GM18909 (cell line): ENCODE results near the gene COL4A1.
"Not testable (repeated sequence)": the region's sequence is repeated elsewhere in the genome, so short reads cannot be mapped to it uniquely, and the experiment has no call there.

Experiments
- ATAC-seq: cut with Tn5 transposase; IDR thresholded peaks from one replicate; pipeline ENCODE4 v1.9.1; 2021; ENCODE audit warnings: mild to moderate bottlenecking; ENCODE audit not compliant: unreplicated experiment, poor library complexity

Gene COL4A1

DNA sequence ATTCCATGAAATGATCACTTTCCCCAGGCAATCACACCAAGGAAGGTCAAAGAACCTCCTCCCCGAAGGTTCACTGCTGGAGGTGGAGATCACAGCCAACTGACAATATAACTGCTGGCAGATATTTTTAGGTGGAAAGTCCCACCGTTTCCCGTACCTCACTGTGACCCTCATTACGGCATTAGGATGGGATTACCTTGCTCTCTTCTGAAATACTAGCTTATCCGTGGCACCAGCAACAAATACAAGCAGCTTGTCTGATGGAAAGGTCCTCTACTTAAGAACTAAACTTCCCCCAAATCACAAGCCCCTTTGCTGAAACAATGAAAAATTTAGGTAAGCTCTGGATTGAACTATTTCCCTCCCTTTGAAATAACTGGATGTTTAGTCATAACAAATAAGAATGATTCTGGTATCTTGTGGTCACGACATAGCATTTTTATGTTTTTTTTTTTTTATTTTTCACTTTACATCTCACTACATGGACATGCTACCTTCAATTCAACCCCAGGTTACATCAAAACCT, 178.9 kb downstream of the COL4A1 start:
- no peak for ATAC-seq

DNA sequence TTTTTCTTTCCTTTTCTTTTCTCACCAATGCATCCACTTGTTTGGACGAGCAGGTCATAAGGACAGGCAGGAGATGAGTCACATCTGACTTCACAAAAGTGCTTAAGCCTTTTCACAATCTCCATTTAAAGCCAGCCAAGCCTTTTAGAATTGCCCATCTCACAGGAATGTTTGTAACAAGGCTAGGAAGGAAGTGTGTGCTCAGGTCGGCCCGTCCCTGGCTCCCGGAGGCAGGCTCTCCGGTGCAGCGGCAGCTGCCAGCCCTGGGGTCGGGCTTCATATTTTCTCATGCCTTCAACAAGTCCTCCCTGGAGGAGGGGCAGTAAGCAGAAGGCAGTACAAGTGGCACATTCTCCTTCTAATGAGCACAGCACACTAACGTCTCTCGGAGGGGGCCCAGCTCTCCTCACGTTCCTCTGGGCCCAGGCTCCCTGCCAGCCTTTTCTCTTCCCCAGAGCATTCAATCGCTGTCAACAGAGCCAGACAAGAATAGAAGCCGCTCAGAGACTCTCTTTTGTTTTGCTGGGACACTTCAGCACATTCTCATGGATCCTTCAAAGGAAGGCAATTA, 180.5 kb downstream of the COL4A1 start:
- no peak for ATAC-seq

DNA sequence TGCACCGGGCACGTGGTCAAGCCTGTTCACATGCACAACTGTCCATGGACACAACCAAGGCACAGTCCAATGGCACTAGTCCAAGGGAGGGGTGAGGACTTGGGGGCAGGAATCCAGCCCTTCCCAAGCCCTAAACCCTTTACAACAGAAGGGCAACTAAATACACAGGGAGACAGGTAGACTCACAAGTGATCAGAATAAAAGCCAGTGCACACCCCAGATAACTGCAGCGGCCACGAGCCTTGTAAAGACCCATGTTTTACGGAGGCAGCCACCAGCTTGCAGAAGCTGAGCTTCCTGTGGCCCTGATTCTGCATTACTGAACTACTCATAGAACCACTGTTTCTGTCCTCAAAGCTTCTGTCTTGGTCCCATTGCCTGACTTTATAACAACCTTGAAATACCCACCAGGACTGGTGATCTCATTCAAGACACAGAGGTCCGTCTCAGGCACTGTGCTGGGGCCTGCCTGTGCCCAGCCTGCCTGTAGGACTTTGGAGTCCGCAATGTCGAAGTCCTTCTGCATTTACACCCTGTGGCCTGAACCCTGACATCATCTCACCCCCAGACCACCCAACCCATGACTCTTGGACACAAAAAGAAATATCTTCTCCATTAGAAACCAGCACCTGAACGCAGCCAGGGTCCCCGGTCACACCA, 181.2 kb downstream of the COL4A1 start:
- ATAC-seq: no peak

DNA sequence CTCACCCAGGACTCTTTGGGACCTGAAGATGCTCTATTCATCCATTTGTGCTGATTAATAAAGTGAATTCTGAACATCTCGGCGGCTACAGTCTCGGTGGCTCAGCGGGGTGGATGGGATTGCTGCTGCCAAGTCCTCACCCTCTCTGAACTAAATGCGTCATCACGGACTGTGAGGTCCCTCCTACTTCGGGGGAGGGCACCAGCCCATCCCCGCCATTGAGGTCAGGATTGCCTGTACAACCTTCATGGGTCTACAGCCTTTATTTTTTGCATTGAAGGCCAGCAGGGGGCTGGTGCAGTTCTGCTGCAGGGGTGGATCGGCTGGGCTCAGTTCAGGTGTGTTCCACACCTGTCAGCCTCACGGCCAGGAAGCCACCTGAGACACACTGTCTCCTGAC, 181.8 kb downstream of the COL4A1 start:
- no peak for ATAC-seq

DNA sequence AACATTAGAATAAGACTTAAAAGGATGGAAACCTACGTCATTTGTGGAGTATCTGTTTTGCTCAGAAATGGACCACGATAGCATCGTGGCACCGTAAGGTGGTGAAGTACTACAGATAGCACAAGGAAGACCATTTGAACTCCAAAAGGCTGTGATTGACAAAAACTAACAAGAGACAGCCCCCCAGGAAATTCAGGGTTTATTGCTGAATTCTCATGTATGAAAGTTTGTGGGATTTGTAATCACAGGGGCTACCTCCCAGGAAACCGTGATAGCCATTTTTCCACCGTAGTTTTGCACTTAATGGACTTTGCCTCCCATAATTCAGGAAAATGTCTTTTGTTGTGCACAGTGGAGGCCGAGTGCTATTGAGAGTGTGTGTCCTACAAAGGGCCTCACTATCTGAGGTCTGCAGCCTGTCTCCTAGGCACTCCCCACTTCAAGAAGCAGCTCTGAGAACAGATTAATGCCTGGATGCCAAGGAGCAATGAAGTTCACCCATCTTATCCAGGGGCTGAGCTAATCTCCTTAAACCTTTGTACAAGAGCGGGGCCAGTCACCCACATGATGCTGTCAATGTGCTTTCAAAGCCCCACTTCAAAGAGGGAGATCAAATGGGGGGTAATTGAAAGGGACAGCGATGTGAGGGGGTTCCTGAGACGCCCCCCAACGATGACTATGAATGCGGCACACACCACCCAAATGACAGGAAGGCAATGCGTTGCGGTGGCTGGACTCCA, 182.6 kb downstream of the COL4A1 start:
- ATAC-seq: no peak

DNA sequence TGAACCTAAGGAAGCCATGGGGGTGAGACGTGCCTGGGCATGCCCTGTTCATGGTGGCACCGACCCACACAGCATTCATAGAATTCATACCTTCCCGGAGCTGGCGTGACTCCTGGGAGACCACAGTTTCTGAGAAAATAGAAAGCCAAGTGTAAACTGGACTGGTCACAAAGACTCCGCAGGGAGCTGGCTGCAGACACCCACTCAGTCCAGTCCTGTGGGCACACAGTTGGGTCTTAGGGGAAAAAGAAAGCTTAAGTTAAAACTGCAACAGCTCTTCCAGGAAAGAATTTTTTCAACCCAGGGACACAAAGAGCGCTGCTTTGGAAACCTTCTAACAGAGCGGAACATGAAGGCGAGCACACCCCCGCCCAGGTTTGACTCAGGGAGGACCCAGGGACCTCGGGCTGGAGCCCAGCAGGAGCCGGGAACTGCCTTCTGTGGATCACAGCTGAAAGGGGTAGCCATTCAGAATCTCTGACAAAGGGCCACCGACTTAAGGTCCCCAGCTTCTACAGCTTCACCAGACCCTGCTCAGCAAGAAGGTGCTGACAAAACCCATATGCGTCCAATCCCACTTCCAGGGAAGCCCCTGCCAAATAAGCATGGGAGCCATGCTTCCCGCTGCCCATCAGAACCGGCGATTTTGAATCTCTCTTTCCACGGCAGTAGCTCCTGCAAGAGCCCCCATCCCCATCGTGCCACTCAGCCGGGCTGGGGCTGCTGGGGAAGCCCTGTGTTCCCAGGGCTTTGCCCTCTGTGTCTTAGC, 183.7 kb downstream of the COL4A1 start:
- ATAC-seq: no peak

DNA sequence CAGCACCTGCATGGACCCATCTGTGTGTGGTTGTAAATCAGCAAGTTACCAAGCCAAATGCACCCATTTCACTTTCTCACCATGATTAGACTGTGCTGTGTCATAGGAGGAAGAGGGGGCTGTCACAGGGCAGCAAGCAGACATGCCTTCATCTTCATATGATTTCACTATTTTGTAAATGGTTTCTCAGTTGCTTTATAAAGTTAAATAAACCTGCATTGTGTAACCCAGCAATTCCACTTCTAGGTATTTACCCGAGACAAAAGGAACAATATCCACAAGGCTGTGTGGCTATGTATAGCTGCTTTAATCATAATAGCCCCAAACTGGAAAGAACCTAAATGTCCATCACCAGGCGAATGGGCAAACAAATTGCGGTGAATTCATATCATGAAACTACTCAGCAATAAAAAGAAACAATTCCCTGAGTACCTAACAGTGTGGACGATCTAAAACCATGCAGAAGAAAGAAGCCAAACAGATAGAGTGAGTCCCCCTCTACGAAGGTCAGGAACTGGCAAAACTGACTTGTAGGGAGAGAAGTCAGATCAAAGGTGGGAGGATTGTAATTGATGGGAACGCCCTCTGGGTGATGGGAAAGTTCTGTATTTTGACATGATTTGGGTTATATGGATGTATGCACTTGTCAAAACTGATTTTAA, 185.4 kb downstream of the COL4A1 start:
- ATAC-seq: no peak

DNA sequence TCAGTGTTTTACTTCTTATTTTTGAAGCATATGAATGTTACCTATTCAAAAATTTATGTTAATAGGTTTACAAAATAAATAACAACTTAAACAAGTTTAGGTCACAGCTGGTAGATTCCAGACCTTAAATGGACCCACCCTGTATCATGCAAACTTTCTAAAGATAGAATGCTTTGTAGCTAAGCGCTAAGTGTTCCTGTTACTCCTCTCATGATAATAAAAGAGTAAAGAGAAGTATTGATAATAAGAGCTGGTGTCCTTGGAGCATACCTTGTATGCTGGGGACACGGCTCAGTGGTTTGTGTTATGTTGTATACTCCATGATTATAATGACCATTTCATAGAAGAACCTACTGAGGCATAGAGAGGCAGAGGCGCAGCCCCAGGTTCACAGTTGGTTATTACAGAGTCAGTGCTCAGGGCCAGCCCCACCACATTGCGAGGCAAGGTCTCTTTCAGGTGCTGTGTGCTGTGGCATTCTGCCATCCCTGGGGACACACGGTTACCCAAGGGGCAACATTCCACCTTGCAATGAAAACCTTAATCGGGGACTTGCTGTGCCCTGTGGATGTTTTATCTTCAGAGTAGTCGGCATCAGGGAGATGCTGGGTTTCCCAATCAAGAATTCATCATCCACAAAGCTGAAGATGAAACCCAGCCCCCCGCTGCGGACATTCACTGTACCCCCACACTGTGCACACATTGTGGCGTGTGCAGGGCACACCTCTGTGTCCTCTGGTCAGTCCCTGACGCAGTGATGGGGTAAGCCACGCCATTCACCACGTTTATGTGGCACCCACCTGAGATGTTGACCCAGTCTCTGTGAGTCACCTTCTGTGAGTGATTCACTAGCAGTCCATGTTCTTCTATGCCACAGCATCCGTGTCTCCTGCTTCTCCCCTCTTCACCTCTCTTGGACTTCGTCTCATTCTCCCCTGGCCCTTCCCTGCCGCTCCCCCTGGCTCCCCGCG, 186.7 kb downstream of the COL4A1 start:
- no peak for ATAC-seq

DNA sequence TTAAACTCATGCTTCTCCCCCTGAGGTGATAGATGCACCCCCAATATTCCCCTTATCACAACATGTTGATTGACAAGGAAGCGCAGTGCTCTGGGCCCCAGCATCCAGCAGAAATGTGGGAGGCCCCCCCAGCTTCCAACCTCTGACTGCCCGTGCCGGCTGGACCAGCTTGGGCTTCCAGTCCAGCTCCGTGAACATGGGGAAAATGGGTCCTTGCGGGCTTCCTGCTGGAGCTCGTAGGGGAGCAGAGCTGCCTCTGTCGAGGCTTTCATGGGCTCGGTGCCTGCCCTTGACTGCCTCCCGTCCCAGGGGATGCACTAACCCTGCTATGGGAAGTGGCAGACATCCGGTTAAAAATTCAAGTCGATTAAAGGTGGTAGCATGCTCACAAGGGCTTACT, 188.9 kb downstream of the COL4A1 start:
- ATAC-seq: no peak

DNA sequence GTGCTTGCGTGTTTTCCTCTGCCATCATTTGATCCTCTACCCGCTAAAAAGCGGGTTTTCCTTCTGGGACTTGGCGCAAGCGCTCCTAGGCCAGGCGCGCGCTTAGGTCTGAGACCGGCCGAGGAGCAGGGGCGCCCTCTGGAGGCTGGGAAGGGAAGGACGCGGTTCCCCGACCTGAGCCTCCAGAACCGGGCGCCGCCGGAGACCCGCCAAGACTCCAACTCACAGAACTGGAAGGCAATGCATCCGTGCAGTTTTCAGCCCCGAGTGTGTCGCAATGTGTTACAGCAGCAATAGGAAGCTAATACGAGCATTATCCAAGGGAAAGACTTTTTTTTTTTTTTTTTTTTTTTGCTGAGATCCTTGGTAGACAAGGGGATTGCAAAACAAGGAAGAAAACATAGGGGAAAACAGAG, 190.9 kb downstream of the COL4A1 start:
- peak; percentile 80 for ATAC-seq

DNA sequence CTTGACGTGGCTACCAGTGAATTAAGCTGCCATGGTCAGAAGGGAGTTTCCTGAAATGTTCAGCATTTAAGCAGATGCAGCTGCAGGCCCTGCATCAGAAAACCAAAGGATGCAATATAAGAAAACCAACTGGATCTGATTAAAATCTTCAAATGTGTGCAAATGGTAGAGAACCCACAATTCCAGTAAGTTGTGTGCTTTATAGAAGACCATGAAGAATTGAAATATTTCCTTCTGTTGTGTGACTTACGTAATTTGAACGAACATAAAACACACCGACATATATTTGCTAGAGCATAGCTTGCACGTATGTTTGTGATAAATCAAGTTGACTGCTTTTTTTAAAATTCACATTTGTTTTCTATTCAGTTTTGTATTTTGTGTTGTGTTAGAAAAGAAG, 191.4 kb downstream of the COL4A1 start:
- ATAC-seq: no peak

DNA sequence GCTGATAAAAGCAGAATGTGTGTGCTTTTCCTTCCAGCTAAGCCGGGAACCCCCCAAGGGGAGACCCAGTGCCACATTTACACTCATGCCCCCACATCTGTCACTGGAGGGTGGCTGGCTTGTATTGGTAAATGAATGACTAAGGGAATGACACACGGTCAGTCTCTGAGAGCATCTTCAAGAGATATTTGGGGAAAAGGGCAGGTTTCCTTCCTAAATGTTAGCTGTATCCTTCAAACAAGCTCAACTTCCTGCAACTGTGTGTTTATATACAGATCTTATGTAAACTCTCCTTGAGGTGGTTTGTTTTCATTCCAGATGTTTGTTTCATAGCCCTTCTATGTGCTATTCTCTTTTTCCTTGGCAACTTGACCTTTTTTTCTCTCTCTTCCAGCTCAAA, 192.6 kb downstream of the COL4A1 start:
- ATAC-seq: no peak

DNA sequence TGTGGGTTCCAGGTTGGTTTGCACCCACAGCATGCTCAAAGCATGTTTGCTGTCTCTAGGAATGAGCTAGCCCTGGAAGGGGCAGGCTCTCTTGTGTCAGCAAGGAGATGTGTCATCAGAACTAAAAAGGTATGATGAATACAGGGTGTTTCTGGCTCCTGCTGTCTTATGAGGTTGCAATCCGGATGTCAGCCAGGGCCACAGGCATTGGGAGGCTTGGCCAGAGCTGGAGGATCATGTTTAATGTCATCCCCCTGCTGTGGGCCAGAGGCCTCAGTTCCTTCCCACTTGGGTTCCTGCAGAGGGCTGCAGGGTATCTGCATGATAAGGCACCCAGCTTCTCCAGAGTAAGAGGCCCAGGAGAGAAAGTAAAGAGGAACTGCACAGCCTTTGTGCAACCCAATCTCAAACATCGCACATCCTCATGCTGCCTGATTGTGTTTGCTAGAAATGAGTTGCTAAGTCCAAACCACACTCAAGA, 193.6 kb downstream of the COL4A1 start:
- ATAC-seq: no peak

DNA sequence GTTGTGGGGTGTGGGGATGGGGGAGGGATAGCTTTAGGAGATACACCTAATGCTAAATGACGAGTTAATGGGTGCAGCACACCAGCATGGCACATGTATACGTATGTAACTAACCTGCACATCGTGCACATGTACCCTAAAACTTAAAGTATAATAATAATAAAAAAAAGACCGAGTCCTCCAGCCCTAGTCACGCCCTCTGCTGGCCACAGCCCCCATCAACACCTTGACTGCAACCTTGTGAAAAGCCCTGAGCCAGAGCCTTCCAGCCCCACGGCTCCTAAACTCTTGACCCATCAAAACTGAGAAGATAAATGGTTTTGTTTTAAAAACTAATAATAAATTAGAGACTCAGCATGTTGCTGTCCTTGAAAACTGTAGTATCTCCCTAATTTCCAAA, 194.6 kb downstream of the COL4A1 start:
- ATAC-seq: not testable (repeated sequence)

DNA sequence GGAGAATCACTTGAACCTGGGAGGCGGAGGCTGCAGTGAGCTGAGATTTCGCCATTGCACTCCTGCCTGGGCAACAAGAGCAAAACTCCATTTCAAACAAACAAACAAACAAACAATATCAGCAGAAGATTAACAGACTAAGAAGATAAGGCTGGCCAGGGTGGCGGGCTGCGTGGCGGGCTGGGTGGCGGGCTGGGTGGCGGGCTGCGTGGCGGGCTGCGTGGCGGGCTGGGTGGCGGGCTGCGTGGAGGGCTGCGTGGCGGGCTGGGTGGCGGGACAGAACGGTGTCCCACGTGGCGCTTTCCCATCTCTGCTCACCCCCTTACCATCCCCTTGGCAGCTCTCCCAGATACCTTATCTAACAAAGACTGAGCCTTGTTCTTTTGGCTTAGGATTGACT, 196.2 kb downstream of the COL4A1 start:
- no peak for ATAC-seq

DNA sequence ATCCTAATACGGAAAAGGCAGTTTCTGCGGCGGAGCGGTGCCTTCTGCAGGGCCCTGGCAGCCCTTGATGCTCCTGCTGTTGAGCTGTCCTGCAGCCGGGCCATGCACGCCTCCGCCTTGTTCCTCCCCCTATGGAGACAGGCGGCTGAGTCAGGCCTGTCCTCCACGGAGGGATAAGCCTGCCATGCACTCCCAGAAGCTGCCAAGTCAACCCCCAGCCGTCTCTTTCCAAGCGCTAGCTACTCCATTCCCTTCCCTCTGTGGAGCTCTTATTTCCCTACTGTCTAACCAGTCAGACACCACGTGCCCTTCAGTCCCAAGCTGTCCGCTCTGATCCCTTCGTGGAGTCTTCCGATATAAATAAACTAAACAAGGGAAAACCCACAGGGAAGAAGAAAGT, 197.0 kb downstream of the COL4A1 start:
- ATAC-seq: no peak

DNA sequence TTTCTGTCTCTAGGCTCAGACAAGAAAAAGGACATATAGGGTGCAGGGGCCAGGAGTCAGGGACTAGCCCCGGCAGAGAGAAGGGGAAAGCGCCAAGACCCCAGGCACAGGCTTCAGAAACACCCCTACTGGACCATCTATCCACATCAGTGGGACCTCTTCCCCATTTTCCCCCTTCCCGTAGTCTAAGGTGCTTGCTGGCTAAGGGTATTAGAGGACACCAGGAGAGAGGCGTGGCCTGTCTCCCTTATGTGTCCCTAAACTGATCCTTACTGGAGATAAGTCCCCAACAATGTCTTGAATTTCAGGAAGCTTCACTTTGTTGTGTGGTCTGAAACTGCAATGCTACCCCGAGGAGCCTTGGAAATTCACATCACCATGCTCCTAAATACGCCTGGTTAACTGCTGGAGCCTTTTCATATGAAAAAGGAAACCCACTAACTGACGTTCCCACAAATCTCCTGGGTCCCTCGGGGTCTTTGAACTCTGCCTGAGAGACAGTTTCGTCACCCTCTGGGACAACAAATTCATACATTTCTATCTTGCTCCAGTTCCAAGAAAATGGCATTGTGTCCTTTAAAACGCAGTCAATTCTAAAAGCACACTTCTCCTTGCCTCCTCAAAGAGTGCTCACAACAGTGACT, 197.7 kb downstream of the COL4A1 start:
- no peak for ATAC-seq

DNA sequence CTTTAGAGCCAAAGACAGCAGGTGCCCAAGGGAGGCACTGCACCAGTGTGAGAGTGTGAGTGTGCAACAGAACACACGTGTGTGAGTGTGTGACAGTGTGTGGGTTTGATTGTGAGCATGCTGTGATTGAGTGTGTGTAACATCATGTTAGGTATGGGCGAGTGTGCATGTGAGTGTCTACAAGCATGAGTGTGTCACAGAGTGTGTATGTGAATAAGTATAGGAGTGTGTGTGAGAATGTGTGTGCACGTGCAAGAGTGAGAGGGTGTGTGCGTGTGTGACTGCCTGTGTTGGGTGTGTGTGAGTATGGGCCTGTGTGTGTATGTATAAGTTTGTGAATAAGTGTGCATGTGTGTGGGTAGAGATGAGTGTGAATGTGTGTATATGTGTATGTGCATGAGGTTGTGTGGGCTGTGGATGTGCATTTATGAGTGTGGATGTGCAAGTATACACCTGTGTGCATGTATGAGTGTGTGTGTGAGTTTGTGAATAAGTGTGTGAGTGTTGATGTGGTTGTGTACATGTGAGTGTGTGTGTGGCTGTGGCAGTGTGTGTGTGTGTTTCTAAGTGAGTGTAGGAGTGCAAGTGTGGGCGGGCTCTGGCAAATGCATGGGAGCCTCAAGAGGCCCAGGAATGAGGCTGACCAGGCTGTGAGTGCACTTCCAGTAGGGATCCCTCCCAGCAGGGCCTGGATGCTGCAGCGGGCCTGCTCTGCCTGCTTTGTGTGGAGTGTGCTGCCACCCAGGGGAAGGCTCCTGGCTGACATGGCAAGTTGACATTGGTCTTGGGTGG, 198.4 kb downstream of the COL4A1 start:
- no peak for ATAC-seq
